Brain microvascular endothelial cell (primary cell): ENCODE results near the gene TIPIN.
A peak's percentile ranks its signal among the peaks of the same experiment; 100 is the strongest.
"Not testable (repeated sequence)": the region's sequence is repeated elsewhere in the genome, so short reads cannot be mapped to it uniquely, and the experiment has no call there.

ENCODE experiments used
- DNase-seq: peaks from one replicate; pipeline ENCODE4 v3.0.0-alpha.2; 2020
- H3K27ac ChIP-seq: fragments of 250-450 bp; sonication (Bioruptor Pico); 2 replicates; pipeline ENCODE4 v1.5.1; 2020; ENCODE audit warnings: mild to moderate bottlenecking, moderate library complexity
- H3K27me3 ChIP-seq: fragments of 250-450 bp; sonication (Bioruptor Pico); replicated peaks from 2 replicates; pipeline ENCODE4 v1.5.1; 2020; ENCODE audit warnings: mild to moderate bottlenecking
- H3K36me3 ChIP-seq: fragments of 250-450 bp; sonication (Bioruptor Pico); replicated peaks from 2 replicates; pipeline ENCODE4 v1.5.1; 2020; ENCODE audit warnings: mild to moderate bottlenecking
- H3K4me3 ChIP-seq: 2 replicates; pipeline ENCODE4 v1.5.1; 2011; ENCODE audit warnings: low read depth, mild to moderate bottlenecking, control low read depth, low read length, moderate library complexity
- in situ Hi-C: cut with HindIII; loops from 2 replicates; pipeline ENCODE4 v1.10.0; 2017; ENCODE audit warnings: low sequenced_read_pairs, low pct_ligation_motif_present
- TF ChIP-seq, protein P1 (sequence below): IDR thresholded peaks from 2 replicates; pipeline ENCODE4 v1.5.1; 2011; ENCODE audit warnings: low read depth, mild to moderate bottlenecking, moderate library complexity, low read length, control low read depth, inconsistent platforms; ENCODE audit errors: missing control alignments

TIPIN gene

GRCh38 chr15:66388043-66388363 is 31.5 kb upstream of the TIPIN start:
- H3K27me3 ChIP-seq: no peaks in the 10 kb centered on the region
- no peak for DNase-seq
- H3K36me3 ChIP-seq: no peaks in the 10 kb centered on the region
- H3K4me3 ChIP-seq: peak overlapping the region; percentile 79
- in situ Hi-C loops: no loop called here
- TF ChIP-seq, protein P1, sequence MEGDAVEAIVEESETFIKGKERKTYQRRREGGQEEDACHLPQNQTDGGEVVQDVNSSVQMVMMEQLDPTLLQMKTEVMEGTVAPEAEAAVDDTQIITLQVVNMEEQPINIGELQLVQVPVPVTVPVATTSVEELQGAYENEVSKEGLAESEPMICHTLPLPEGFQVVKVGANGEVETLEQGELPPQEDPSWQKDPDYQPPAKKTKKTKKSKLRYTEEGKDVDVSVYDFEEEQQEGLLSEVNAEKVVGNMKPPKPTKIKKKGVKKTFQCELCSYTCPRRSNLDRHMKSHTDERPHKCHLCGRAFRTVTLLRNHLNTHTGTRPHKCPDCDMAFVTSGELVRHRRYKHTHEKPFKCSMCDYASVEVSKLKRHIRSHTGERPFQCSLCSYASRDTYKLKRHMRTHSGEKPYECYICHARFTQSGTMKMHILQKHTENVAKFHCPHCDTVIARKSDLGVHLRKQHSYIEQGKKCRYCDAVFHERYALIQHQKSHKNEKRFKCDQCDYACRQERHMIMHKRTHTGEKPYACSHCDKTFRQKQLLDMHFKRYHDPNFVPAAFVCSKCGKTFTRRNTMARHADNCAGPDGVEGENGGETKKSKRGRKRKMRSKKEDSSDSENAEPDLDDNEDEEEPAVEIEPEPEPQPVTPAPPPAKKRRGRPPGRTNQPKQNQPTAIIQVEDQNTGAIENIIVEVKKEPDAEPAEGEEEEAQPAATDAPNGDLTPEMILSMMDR: no peak
- peak overlapping the region; percentile 86 for H3K27ac ChIP-seq

GRCh38 chr15:66387163-66388042 is 30.9 kb upstream of the TIPIN start:
- TF ChIP-seq, protein P1: peak; percentile 54
- in situ Hi-C loops: no loop called here
- peak; percentile 77 for DNase-seq
- Histone ChIP-seq H3K27me3 (no peaks in the 10 kb centered on the region), H3K36me3 (no peaks in the 10 kb centered on the region), H3K27ac (peak overlapping the region; percentile 86), H3K4me3 (peak overlapping the region; percentile 79)

- DNase-seq: peak; percentile 93
- TF ChIP-seq, protein P1: peak; percentile 67
- Histone ChIP-seq H3K27me3 (no peaks in the 10 kb centered on the region), H3K27ac (peak within 1 kb of the TSS; percentile 86), H3K4me3 (peak within 1 kb of the TSS; percentile 79), H3K36me3 (no peaks in the 10 kb centered on the region)
- in situ Hi-C loops: no loop called here
Observed at GRCh38 chr15:66386204-66387123, 30.0 kb upstream of the TIPIN start, which contains the start of gene MAP2K1. Gene MAP2K1, plus strand, starts transcription at chr15:66386912. Its CDS starts 436 bp downstream, at chr15:66387348.

- H3K4me3 ChIP-seq, H3K36me3 ChIP-seq, DNase-seq, in situ Hi-C loops, H3K27ac ChIP-seq, H3K27me3 ChIP-seq: not testable (repeated sequence)
Observed at GRCh38 chr15:66381376-66381775, 24.9 kb upstream of the TIPIN start.

DNA sequence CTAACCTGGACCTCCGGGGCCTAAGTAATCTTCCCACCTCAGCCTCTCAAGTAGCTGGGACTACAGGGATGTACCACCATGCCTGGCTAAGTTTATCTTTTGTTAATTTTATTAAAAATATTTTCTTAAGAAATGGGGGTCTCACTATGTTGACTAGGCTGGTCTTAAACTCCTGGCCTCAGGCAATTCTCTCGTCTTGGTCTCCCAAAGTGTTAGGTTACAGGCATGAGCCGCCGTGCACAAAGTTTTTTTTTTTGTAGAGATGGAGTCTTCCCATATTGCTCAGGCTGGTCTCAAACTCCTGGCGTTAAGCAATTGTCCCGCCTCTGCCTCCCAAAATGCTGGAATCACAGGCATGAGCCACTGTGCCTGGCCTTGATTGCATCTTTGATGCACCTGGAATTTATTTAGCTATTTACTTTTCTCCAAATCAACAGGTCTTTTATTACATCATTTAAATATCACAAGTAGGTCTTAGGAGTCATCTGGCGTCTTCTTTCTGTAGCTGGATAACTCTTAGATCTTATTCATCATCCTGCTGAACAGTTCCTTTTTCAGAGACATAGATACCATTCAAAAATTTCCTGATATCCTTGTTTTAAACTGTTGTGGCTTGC is 22.4 kb upstream of the TIPIN start:
- H3K27ac ChIP-seq: no peak overlapping the region
- in situ Hi-C loops: no loop called here
- no peaks in the 10 kb centered on the region for H3K36me3 ChIP-seq
- TF ChIP-seq, protein P1: no peak
- no peak overlapping the region for H3K4me3 ChIP-seq
- DNase-seq: no peak
- no peaks in the 10 kb centered on the region for H3K27me3 ChIP-seq
